ENCODE results near the gene NAPSA. TPM values are rescaled to one million over a fixed set of nuclear protein-coding genes. Genes with fewer than 3 reads are reported as not detected.

NAPSA gene
- total and polyA plus RNA-seq, 9 of the 15 experiments (the other 6 are each of a cell fraction or from before 2014, with no cell fraction given): 0.25 to 1.9 (median 0.69) TPM

DNA sequence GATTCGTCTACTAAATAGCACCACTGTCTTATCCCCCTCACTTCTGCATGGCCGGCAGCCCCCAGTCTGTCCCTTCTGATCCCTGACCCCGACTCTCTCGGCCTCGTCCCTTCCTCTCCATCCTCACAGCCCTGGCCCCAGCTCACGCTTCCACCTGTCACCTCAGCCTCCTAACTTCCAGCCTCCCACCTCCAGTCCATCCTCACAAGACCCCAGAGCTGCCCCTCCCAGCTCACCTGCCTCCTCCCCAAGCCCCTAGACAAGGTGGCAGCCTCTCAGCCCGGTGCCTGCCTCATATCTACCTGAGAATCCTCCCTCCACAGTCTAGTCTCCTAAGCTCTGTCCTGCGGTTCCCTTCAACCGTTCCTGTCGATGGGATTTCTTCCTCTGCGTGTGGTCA lies 46.3 kb downstream of the NAPSA start (continued):
- TF ChIP-seq ZBTB49 (CRISPR knock-in tag; IDR thresholded peaks at IDR 0.05; ENCODE audit: borderline replicate concordance) (no peak), NFIC (IDR thresholded peaks at IDR 0.05) (no peak), SP2 (IDR thresholded peaks at IDR 0.05; ENCODE audit: extremely low read depth, low read depth, low read length, poor library complexity, severe bottlenecking) (no peak), GTF3C2 (IDR thresholded peaks at IDR 0.05; ENCODE audit: borderline replicate concordance, extremely low read depth, insufficient read length) (no peak), FOXM1 (IDR thresholded peaks at IDR 0.05; ENCODE audit: low read depth) (no peak), FOXM1 (CRISPR knock-in tag; IDR thresholded peaks at IDR 0.05; ENCODE audit: low read depth) (no peak), MYBL2 (IDR thresholded peaks at IDR 0.05; ENCODE audit: low read depth) (no peak), MYBL2 (CRISPR knock-in tag; IDR thresholded peaks at IDR 0.05; ENCODE audit: borderline replicate concordance) (no peak), ZC3H8 (IDR thresholded peaks at IDR 0.05) (no peak)
- TF ChIP-seq, protein P1, sequence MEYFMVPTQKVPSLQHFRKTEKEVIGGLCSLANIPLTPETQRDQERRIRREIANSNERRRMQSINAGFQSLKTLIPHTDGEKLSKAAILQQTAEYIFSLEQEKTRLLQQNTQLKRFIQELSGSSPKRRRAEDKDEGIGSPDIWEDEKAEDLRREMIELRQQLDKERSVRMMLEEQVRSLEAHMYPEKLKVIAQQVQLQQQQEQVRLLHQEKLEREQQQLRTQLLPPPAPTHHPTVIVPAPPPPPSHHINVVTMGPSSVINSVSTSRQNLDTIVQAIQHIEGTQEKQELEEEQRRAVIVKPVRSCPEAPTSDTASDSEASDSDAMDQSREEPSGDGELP (CRISPR knock-in tag; IDR thresholded peaks at IDR 0.05; ENCODE audit: borderline replicate concordance): no peak
- TF ChIP-seq, protein P2, sequence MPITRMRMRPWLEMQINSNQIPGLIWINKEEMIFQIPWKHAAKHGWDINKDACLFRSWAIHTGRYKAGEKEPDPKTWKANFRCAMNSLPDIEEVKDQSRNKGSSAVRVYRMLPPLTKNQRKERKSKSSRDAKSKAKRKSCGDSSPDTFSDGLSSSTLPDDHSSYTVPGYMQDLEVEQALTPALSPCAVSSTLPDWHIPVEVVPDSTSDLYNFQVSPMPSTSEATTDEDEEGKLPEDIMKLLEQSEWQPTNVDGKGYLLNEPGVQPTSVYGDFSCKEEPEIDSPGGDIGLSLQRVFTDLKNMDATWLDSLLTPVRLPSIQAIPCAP (CRISPR knock-in tag; IDR thresholded peaks at IDR 0.05; ENCODE audit: borderline replicate concordance): no peak

Measured in K562 (cell line).